Colon (tissue), 2 donors: Measurements from ENCODE around the gene SLC16A12.

Experiments used
- FAIRE-seq: peaks from 2 replicates; lab custom pipeline; 2012; peaks lifted over from hg19 to GRCh38; lab: Jason Lieb, UNC
- donor health status: control.
- donor health status: control.

Gene SLC16A12

DNA sequence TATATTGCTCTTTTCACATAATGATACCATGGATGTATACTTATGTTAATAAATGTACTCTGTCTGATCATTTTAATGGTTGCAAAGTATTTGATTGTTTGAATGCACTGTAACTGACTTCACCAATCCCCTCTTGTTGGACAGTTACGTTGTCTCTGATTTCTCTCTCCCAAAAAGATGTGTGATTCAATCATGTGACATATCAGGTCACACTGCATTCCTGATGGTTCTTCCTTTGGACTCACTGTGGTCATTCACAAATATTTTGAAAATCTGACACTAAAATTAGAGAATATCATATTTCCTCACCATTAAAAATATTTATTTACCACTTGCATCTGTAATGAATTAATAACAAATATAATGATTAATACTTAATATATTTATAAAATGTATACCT lies 22.2 kb downstream of the SLC16A12 start:
- FAIRE-seq: no peak

- FAIRE-seq: no peak
Measured at GRCh38 chr10:89505640-89506275, 29.6 kb downstream of the SLC16A12 start.

DNA sequence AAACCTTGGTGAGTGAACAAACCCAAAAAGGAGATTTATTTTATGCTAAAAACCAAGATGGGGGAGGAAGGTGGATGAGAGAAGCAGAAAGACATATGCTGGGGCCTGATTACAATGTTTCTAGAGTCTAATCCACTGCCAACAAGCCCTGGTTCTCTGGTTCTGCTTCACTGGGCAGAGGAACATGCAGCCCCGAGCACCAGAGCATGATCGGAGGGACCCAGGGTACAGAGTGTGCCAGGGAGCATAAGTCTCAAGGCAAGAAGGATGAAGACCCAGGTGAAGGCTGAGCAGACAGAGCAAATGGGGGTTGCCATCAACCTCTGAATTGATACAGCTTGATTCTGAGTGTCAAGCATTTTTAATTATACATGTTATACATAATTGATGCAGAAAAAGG lies 30.7 kb downstream of the SLC16A12 start:
- FAIRE-seq: no peak

DNA sequence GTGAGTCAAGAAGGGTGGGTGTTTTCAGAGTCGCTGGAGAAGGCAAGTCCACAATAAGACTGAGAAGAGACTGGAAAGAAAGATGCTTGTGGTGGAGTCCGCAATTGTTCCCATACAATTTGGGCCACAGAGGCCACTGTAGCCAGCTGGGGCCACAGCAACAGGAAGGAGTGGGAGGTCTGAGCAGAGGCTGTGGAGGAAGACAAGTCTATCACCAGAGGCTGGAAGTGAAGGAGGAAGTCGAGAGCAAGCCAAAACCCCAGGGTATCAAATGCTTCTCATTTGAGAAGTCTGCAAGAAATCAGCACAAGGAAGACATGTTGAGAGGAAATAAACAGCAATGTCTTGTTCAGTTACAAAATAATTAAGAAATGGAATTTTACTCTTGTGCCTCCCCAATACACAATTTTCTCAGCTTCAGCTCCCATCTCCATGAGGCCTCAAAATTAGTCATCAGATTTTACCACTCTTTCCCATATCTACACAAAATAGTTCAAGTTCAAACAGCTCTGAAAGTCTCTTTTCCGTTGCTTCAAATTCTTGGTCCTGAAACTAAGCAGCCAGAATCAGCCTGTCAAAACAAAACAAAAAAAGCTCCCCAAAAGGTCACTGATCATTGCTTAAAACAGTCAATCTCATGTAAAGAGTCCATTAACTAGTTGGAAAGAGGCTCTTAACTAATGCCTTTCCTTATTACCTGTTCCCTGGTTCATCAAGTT lies 31.6 kb downstream of the SLC16A12 start:
- FAIRE-seq: no peak

DNA sequence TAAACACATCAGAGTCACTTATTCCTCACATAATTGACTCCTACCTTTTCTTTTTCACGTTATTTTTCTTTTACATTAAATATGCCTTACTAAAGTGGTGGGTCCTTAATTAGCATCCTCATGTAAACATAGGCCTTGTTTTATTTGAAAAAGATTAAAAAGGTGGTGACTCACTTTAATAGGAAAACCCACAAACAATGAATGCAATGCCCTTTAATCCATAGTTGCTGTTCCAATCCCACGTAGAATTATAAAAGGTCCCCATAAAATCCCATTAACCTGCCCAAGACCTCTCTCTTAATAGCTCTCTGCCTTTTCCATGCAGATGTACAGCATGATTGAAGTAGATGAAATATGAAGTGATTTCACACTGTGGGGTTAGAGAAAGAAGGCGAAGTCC lies 32.2 kb downstream of the SLC16A12 start:
- no peak for FAIRE-seq

DNA sequence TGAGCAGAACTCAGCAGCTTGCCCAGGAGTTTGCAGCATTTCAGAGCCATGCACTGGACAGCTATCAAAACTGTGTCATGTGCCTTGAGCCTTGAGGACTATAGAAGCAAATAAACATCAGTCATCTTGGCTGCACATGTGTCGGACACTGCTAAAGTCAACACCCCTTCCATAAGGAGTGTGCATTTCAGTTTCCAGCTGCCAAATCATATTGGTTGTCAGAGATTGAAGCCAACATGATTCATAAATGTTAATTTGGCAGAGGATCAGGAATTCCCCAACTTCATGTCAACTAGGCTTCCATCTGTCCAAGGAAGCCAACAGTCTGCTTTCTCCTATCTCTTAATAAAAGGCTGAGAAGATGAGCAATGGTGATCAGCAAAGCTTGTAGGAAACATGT lies 32.8 kb downstream of the SLC16A12 start:
- FAIRE-seq: no peak

GRCh38 chr10:89494575-89494974 lies 40.8 kb downstream of the SLC16A12 start:
- FAIRE-seq: no peak

GRCh38 chr10:89494068-89494467 lies 41.3 kb downstream of the SLC16A12 start:
- no peak for FAIRE-seq

- FAIRE-seq: no peak
Measured at GRCh38 chr10:89491932-89492331, 43.5 kb downstream of the SLC16A12 start.

DNA sequence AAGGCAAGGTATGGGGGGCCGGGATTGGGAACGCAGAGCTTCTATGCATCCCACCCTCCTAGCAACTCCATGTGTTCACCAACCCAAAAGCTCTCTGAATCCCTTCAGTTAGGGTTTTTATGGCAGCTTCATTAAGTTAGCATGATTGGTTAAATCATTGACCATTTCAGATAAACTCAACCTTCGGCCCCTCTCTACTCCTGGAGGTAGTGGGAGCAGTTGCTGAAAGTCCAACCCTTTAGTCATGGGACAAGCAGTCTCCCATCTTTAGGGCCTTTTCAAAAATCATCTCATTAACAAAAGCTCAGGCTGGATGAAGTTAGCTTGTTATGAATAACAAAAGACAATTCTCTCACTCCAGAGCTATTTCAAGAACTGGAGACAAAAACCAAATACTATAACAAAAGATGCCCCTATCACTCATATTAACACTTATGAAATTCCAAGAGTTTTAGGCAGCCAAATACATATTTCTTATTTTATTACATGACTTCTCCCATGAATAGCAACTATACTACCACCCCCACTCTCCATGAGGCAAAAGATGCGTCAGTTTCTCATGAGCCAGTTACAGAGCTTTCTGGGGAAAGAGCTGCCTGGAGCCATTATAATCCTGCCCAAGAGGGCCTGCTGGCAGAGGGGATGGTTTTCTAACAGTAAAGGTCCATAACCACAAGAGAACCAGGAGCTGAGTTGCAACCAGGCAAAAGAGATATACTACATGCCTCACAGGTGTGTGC lies 44.6 kb downstream of the SLC16A12 start:
- FAIRE-seq: no peak

- FAIRE-seq: no peak
Measured at GRCh38 chr10:89482256-89482655, 53.1 kb downstream of the SLC16A12 start.

- no peak for FAIRE-seq
Measured at GRCh38 chr10:89481662-89482061, 53.7 kb downstream of the SLC16A12 start.

DNA sequence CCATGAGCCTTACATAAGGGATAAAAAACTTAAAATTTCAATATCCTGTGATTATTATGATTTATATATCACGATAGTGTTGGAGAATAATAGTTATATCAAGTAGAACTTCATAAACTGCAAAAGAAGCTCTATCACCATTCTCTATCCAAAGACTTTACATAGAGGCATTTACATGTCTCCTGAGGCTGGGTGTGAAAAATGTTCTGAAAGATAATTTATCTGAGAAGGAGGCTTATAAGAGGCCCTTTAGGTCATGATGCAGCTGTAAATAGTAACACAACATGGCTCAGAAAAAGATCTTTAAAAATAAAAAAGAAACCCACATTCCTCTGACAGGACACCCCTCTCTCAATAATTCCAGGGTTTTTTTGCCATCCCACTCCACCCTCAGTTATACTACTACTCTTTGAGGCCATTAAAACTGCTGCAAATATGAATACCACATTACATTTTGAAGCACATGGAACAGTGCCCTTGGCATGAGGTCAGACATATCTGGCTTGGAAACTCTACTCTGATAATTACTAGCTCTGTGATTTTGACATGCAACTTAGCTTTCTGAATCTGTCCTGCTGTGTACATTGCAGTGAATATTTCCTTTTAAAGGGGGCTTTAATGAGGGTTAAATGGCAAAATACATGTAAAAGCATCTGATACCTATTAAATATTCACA lies 55.5 kb downstream of the SLC16A12 start:
- FAIRE-seq: no peak

DNA sequence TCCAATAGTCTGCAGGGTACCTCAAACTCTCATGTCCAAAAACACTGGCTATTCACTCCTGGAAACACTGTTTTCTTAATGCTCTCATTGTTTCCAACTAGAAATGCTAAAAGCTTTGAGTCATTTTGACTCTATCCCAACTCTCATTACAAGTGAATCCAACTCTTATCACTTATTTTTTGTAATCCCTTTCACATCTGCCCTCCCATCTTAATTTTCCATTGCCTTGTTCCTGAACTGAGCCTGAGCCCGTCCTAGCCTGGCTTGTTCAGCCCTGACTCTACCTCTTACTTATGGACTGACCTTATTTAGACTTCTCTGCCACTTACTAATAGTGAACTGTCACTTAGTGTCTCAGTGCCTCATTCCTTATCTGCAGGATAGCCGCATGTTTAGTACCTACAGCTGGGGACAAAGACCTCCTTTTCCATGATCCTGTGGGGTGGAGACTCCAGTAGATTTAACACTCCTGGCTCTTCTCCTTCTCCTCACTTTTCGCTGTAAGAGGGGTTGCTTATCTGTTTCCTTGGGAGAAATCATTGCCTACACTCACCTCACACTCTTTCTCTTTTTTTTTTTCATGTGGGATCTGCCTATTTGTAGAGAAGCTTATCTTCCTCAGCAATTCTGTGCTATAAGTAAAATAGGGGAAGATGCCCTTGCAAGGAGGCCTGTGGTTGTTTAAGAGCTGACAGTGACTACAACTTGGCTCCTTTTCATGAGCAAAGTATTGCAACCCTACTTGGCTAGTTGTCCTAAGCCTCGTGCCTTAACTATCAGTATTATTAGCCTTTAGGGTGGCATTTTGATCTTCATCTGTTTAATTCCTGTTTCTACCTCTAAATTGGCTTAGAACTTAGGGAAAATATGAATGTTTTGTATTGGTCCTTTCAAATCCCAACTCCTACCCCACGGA lies 56.4 kb downstream of the SLC16A12 start:
- FAIRE-seq: no peak

GRCh38 chr10:89478085-89478738 lies 57.2 kb downstream of the SLC16A12 start:
- no peak for FAIRE-seq

- no peak for FAIRE-seq
Measured at GRCh38 chr10:89476150-89476549, 59.2 kb downstream of the SLC16A12 start.

DNA sequence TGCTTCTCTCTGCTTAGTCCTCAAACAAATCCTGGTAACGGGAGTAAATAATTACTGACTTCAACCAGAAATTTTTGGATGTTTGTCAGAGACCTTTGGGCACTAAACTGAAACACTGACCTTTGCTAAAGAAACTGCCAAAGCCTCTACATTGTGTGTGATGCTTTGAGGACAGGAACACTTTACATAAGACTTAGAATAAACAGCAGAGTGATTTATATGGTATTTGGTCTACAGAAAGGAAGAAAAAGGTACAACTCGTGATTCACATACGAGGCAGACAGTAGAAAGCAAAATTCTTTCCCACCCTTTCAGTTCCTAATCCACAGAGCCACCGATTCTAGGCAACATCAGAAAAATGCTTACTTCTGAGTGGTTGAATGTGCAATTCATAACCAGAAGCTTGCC lies 59.8 kb downstream of the SLC16A12 start:
- FAIRE-seq: no peak

GRCh38 chr10:89475125-89475524 lies 60.3 kb downstream of the SLC16A12 start:
- FAIRE-seq: no peak

DNA sequence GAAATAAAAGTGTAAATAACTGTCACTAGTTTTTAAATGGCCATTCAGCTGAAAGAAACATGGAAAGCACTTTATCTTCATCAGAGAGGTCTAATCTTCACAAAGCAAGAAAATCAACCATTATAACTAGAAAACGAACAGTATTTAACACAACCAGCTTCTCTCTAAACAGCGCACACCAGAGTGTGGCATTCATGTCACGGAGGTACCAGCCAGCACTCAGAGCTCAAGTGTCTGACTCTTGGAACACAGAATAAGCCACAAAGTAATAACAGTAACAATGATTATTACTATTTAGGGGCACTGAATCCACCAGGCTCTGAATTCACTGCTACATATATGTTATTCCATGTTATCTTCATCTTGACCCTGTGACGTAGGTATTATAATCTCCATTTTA lies 60.9 kb downstream of the SLC16A12 start:
- no peak for FAIRE-seq

DNA sequence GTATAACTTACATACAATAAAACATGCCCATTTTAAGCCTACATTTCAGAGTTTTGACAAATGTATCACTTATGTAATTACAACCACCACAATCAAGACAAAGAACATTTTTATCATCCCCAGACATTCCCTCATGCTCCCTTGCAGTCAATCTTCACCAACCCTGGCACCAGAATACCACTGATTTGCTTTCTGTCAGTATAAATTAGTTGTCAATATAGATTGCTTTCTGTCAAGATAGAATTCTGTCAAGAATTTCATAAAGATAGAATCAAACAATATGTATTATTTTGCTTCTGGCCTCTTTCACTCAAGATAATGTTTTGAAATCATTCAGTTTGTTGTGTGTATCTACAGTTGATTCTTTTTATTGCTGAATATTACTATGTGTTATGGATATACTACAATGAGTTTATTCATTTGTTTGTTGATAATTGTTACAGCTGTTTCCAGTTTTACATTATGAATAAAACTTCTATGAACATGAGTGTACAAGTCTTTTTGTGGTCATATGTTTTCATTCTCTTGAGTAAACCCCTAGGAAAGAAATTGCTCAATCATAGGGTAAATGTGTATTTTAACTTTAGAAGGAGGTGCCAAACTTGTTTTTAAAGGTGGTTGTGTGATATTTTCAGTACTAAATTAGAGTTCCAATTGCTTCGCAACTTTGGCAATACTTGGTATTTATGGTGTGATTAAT lies 64.1 kb downstream of the SLC16A12 start:
- FAIRE-seq: no peak

DNA sequence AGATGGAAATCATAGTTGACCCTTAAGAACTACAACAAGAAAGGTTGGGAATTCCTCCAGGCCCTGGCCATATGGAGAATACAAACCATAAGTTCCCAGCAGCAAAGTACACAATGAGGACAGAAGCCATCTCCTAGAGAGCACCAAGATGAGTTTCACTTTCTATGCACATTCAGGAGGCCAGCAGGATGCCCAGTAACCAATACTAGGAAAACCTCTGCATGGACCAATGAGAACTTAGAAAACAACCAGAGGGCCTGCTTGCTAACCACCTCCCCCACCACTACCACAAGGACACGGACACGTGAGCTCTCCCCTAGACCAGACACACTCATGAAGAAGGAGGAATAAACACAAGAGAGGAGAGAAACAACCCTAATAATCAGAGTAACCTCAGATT lies 64.8 kb downstream of the SLC16A12 start:
- no peak for FAIRE-seq
